ENCODE measurements around the gene HCFC1.

HCFC1 gene

DNA sequence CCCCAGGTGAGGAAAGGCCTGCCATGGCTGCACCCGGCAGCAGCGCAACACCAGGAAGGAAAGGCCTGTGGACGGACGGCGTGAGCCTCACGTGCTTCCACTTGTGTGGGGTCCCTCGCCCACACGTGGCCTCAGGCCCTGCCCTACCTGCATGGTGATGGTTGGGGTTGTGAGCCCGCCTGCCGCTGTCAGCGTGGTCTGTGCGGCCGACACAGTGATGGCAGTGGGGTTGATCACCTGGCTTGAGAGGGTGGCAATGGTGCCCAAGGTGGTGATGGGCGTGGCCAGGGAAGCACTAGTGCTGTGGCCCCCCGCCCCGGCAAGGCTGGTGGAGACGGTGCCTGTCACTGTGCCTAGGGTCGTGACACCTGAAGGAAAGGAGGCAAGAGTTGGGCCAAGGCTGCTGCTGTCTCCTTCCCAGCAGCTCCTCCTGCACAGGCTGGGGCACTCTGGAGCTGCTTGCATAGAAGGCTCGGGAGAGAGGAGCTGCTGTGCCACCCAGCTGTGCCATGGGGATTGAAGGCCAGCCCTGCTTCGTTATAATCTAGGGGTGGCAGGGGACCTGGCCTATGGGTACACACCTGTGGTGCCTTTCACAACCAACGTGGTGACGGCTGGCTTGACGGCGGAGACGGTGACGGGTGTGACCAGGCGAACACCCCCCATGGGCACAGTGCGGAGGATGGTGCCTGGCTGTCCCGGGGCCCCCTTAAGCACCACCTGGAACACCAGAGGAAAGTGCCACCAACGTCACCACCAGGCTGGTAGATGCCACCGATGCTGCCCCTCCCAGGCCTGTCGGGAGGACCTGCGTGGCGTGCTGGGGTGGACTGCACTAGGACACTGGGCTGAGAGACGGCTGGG is 15.3 kb downstream of the HCFC1 start:
- no peak for DNase-seq

DNA sequence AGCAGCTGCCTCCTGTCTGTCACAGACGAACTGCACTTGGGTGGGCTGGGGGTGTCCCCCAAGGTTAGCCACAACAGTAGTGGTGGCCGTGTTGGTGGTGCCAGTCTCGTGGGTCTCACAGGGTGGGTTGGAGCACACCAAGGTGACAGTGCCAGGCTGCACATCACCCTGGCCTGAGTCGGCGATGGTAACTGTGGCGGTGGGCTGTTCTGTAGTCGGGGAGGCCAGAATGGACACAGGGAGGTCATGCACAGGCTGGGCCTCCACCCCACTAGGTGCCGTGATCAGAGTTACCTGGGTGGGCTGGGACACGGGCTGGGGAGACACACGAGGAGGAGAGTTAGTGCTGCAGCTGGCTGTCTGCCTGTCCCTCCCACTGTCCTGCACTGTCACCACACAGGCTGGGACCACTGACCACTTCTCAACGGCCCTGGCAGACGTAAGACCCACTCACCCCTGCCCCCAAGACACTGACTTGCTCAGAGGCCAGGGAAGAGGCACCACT is 16.3 kb downstream of the HCFC1 start:
- DNase-seq = no peak

DNA sequence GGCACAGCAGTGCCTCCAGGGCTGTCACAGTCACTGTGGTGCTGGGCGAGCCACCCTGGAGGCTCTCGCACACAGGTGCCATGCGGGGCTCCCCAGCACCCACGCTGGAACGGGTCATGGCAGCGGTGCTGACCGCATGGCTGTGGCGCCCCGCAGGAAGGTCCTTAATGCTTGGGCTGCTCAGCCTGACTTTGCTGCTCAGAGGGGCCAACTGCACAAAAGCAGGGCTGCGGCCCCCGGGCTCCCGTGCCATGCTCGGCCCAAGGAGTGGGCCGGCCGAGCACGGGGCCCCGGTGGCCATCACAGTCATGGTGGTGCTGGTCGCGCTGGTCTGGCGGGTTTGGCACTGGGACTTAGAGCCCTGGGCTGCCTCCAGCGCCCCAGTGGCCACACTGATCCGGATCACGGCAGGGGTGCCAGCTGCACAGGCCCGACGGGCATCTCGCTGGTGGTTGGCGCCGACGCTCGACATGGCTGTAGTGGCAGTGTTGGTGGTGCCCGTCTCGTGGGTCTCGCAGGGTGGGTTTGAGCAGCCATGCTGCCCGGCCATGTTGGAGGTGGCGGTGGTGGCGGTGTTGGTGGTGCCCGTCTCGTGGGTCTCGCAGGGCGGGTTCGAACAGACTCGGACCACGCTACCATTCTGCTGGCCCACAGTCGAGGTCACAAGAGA is 16.9 kb downstream of the HCFC1 start:
- no peak for DNase-seq

DNA sequence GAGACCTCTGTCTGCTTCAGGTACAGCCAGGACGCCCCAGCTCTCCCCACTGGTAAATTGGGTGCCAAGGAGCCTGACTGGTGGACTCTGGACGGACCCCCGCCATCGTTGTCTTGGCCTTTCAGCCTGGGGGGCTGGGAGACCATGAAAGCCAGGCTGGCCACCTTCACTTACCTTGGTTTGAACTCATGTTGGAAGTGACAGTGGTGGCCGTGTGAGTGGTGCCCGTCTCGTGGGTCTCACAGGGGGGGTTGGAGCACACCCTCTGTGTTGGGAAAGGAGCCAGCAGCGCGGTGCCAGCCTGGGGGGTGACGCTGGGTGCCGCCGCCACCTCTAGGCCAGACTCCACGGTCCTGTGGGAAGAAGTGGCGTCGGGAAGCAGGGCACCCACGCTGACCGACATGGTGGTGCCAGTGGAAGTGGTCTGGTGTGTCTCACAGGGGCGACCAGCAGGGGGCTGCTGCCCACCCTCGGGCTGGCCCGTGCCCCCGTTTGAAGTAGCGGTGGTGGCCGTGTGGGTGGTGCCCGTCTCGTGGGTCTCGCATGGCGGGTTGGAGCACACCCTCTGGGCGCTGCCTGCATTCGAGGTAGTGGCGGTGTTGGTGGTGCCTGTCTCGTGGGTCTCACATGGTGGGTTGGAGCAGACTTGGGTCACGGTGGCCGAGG is 17.6 kb downstream of the HCFC1 start:
- DNase-seq = no peak

DNA sequence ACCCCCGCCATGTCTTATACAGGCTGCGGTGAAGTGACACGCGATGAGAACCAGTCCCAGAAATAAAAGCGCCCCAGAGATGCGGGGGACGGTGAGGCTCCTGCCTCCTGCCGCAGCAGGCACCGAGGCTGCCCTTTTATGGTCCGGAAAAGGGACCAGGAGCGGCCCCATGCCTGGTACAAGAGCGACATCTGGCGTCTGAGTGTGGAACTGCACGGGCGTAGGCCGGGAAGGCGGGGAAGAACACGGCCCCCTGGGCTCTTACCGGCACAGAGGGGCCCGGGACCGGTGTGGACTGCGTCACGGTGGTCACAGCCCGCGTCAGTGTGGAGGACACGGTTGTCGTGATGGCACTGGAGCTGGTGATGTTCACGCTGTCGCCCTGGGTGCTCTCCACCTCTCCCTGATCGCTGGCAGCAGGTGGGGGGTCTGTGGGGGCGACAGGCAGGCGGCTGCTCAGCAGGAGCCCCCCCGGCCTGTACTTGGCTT is 18.2 kb downstream of the HCFC1 start:
- DNase-seq = peak; percentile 45

DNA sequence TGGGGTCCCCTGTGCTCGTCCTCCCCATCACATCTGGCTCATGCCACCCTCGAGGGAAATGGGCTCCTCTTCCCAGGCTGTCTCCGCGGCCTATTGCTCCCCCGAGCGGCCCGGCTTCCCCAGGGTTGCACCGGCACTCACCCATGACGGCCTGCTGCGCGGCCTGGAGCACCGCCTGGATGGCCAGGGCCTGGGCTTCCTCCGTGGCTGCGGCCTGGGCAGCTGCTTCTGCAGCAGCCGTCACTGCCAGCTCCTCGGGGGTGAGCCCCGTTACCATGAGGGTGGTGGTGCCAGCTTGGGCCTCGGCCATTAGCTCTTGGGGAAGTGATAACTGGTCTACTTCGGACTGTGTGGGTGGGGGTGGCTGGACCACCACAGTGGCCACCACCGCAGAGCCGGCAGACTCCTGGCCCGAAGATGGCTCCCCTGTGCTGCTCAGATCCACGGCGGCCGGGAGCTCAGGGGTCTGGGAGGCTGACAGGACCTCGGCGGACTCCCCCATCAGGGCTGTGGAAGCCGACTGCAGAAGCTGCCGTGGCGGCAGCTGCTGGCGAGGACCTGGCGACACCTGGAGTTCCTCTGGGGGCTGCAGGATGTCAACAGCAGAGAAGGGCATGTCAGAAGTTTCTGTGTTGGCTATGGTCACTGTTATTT is 19.1 kb downstream of the HCFC1 start:
- DNase-seq = no peak

DNA sequence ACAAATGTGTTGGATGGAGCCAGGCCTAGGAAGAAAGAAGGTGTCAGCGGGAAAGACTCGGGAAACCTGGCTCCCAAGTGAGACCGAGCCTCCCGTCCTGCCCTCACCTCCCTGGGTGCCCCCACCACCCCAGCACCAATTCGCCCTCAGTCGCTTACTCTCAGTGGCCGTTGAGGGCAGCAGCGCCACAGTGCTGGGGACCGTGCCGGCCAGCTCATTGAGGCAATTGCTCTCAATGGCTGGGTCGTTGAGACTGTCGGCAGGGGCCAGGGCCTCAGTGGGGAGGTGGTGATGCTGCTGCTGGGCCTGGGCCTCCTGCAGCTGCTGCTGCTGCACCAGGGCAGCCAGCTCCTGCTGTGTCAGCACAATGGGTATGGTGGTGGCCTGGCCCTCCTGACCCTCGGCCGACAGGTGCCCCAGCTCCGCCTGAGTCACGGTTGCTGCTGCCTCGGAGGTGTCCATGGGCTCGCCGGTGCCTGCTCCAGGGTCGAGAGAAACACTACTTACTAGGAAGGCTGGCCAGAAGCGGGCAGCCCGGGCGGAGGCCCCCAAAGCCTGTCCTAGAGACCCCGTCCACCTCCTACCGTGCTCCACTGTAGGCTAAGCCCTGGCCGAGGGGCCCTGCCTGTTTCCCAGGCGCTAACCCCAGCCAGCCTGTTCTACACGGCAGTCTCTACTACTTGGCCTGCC is 19.8 kb downstream of the HCFC1 start:
- DNase-seq = no peak

DNA sequence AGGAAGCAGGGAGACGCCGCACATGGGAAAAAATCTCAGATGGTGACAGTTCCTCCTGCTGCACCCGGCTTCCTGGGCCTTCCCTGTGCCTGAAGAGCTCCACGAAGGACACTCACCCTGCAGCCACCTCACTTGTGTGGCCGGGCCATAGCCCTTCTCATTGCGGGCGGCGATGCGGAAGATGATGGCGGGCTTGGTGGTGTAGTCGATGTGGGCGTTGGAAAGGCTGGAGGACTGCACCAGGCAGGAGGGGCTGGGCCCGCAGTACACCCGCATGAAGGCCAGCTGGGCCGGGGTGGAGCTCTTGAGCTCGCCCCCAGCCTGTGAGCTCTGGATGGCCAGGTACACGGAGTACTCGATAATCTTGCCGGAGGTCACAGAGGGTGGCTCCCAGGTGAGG is 21.5 kb downstream of the HCFC1 start:
- DNase-seq = no peak

DNA sequence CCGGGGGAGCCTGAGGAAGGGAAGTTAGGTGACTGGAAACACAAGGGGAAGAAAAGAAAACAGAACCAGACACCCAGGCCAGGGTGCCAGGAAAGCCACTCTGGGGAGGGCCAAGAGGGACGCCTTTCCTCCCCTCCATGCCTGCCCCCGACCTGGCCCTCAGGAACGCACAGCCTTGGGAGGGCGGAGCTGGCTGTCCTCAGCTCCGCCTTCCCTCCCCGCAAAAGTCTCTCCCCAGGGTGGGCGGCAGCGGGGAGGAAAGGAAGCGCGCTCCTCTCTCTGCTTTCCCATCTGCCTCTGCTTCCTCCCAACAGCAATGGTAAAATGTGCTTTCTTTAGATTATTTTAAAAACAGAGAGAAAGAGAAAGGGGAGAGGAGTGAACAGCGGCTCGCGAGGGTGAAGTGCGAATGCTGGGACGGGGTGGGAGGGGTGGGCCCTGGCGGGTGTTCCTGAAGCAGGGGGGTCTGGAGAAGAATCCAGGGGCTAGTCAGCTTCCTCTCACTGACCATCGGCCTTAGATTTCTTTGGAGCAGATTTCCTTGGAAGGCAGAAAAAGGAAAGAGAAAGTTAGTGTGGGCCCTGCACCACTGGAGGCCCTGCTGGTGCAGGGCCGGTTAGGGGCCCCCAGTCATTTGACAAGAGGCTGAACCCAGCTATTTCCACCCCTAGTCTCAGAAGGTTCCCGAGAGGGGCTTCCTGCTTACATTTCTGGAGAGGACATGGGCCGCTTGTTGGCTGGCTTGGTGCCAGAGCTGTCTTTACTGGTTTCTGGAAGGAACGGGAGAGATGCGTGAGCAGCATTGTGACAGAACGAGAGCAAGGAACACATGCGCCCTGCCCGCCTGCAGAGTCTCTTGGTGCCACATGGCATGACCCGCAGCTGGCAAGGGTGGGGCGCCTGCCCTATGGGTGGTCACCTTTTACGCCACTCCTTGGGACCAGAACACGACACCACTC is 22.5 kb downstream of the HCFC1 start:
- DNase-seq = peak; percentile 62

DNA sequence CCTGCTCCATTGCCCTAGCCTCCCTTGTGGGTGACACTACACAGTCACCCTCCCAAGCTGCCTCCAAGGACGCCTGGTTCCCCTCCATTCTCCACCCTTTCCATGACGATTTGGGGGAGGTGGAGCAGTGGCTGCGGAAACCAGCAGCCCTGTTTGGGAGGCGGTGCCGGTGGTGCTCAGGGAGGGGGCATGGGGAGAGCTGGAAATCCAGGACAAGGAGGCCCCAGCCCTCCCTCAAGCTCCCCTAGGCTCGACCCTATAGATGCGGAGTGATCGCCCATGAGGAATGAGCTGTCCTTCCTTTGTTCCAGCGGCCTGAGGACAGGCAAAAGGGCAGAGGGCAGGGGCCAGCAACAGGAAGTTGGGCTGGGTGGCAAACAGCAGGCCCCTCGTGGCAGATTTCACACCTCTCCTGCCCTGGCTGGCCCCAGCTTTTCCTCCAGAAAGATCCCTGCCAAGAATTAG is 23.6 kb downstream of the HCFC1 start:
- no peak for DNase-seq

DNA sequence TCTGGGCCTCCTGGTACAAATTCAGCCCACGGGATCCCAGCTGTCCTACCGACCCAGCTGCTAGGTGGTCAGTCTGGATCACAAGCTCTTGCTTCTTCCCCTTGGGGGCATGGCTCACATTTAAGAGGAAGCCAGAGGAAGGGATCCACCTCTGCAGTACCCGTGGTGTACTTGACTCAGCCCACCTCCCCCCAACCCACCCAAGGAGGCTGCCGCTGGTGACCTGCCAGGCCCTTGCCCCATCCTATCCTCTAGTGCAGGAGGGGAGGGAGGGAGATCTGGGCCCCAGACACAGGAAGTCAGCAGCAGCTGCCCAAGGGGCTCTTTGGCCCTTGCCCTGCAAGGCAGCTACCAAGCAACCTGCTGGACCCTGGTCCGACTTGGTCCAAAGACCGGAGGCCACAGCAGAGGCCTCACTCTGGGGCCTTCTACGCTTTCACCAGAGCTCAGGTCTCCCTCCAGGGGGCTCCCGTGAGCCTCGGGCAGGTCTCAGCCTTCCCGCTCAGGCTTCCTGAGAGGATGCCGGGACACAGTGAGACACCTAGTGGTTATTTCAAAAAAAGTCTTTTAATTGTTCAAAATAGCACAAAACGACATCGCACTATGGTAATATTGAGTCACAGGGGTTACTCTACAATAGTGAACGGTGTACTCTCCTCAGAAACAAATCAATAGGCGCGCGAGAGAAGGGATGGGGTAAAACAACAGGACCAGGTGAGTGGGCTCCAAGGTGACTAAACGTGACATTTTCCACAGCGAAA is 24.4 kb downstream of the HCFC1 start:
- DNase-seq = peak; percentile 73

DNA sequence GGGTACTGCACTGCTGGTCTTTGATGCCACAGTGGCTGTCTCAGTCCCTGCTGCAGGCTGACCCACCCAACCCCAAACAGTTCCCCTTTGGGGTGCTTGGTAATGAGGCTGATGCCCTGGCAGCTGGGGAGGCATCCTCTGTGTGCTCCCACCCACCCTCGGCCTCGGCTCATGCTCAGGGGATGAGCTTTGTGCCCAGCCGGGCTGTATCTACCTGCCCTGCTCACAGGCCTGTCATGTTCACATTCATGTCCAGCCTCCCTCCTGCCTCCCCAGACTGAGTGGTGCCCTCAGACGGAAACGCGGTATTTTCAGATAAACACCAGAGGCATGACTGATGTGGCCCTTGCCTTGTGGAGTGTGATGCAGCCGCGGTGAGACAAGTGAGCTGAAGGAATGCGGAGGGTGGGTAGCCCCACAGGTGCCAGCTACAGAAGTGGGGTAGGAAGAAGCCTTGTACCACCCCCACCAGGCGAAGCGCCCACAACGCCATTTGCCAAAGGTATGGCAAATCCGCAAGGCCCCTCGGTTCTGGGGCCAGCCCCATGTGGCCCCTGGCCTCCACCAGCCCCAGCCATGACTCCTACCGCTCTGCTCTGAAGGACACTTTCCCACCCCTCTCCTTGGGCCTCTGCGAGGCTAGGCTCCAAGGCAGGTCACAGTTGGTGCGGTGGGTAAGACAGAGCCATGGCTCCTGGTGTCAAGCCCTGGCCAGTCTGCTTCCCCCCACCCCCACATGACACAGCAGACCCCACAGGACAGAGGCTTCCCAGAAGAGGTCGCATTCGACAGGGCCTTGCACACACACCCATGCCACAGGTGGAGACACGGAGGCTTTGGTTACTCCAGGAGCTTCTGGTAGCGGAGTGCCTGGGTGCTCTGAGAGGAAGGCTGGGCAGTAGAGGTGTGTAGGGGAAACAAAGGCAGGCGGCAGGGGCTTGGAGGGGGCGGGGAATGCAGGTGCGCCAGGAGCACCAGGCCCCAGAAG is 25.4 kb downstream of the HCFC1 start:
- no peak for DNase-seq

DNA sequence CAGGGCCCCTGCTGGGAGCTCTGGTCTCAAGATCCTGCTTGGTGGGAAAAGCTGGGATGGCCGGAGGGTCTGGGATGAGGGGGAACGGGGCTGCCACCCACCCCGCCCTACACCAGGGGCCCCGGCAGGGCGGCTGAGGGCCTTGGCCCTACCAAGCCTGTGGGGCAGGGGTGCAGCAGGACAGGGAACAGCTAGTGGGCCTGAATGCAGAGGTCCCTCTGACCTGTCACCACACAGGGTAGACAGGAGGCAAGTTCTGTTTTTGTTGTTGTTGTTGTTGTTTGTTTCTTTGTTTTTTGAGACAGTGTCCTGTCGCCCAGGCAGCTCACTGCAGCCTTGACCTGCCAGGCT is 26.8 kb downstream of the HCFC1 start:
- no peak for DNase-seq

DNA sequence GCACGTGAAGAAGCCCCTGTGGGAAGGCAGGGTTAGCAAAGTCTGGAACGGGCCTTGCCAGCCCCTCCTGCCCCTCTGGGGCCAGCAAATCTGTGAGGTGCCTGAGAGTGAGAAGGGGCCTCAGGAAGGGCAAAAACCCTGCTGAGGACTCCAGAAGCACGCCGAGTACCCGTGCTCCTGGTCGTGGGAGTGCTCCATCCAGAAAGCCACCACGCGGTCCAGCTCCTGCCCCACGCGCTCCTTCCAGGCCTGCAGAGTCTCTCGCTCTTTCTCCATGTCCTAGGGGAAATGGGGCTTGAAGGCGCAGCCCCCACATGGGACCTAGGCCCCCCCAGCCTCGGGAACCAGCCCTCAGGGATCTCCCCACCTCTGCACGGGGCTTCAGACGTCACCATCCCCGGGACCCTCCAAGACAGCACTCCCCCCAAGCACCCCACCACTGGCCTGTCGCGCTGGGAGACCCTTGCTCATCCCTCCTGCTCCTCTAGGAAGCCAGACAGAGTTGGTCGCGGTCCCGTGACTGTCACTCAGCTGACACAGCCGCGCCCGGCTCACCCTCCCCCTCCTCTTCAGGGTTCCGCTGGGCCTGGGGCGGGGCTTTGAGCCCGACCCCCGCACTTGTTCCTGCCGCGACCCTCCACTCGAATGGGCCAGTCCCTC is 27.3 kb downstream of the HCFC1 start, which contains the start of gene RENBP:
Gene RENBP (minus strand): TSS at position 504 of the 660 bp plus-strand sequence. CDS start 33 bp downstream, at position 471.
- no peak for DNase-seq

DNA sequence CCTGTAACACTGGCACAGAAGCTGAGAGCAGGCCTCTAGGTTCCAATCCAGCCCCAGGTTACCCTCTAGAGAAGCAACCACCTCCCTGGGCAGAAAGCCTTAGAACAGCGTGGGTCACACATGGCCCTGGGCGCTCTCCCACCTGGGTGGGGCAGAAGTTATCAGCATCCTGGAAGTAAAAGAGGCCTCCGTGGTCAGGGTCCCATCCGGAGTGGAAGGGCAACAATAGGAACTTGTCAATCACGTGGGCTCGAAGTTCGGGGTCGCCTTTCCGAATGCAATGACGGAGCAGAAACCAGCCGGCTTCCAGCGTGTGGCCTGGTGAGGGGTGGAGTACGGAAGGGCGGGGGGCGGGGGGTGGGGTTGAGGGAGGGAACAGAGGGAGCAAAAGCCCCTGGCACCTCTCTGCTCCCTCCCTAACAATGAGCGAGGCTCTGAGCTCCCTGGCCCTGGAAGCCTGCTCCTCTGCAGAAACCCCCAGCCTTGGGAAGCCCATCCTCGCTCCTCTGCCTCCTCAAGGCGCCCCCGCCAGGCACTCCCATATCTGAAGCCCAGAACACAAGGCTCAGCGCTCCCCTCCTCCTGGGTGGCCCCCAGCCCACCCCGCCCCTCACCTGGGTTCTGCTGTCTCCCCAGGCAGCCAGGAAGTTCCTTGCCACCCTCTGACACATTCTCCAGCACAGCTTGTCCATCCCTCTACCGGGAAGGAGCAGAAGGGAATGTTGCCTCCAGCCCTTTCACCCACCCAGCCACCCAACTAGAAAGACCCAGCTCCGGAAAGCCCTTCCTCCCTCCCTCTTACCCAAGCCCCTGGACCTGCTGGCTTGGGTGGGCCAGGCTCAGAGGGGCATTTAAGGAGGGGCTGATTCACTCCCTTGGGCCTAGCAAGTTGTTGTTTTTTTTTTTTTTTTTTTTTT is 30.0 kb downstream of the HCFC1 start:
- DNase-seq = peak; percentile 95

DNA sequence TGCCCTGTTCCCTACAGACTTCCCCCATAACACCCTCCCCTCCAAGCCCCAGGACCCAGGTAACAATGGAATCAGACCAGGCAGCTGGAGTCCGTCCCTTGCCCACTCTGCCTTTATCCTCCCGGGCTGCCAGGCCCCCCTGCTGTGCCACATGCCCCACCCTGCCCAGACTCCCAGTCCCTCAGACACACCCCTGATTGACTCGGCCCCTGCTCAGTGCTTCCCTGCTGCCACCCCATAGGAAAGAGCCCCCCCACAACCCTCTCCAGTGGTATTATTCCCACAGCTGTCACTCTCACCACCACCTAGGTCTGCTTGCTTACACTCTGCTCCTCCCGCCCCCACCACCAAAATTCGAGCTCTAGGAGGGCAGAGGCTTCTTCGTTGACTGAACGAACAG is 32.0 kb downstream of the HCFC1 start:
- DNase-seq = no peak

DNA sequence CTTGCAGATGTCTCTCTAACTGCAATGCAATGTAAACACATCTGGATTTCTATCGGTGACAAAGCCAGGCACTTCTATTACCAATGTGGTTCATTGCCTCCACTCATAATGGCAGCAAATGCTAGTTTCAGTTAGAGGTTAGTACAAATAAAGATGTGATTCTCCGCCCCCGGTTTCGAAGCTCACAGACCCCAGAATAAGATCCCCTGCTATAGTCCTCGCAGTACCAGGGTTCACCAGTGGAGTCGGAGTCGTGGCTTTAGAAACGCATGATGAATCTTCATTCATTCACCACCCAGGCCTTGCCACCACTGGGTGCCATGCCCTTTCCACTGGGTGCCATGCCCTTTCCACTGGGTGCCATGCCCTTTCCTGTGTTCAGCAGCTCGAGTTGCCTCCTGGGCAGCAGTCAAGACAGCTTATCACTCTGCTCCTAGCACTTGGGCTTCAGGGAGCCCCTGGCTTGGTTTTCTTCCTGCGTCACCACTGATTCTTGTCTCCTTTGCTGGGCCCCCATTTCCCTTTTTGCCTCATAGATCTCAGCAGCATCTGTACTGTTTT is 33.3 kb downstream of the HCFC1 start:
- DNase-seq = no peak
